ENCODE measurements around the gene CAPZA2.

- no peak for TF ChIP-seq CTCF (conservative IDR thresholded peaks at IDR 0.05; ENCODE audit: low read depth, low read length)
- TF ChIP-seq EZH2phosphoT487 (IDR thresholded peaks at IDR 0.05; ENCODE audit: borderline replicate concordance, low read length): no peak
Measured at GRCh38 chr7:116969371-116969902, 107.0 kb downstream of the CAPZA2 start.
